Neuronal stem cell (in vitro differentiated cells): ENCODE data around the gene LIMK2.

Experiments used
- DNase-seq: peaks from one replicate; pipeline ENCODE4 v3.0.0-alpha.2; 2013; ENCODE audit warnings: low spot score
- H2AFZ ChIP-seq: one replicate; pipeline ENCODE4 v1.6.1; 2013; ENCODE audit warnings: mild to moderate bottlenecking, low read length, inconsistent platforms
- H2AK5ac ChIP-seq: 2 replicates; pipeline ENCODE4 v1.6.1; 2013; ENCODE audit warnings: low read depth, mild to moderate bottlenecking, inconsistent platforms, low read length, moderate library complexity, mixed read lengths
- H2BK120ac ChIP-seq: 2 replicates; pipeline ENCODE4 v1.6.1; 2013; ENCODE audit warnings: low read depth, mild to moderate bottlenecking, inconsistent platforms, low read length, moderate library complexity, mixed read lengths
- H2BK12ac ChIP-seq: one replicate; pipeline ENCODE4 v1.6.1; 2013; ENCODE audit warnings: low read length, inconsistent platforms
- H2BK15ac ChIP-seq: 2 replicates; pipeline ENCODE4 v1.6.1; 2013; ENCODE audit warnings: mild to moderate bottlenecking, low read length, inconsistent platforms, mixed read lengths
- H2BK5ac ChIP-seq: one replicate; pipeline ENCODE4 v1.6.1; 2013; ENCODE audit warnings: inconsistent platforms, mild to moderate bottlenecking, low read length, moderate library complexity
- H3K14ac ChIP-seq: one replicate; pipeline ENCODE4 v1.6.1; 2013; ENCODE audit warnings: low read length, inconsistent platforms
- H3K18ac ChIP-seq: 2 replicates; pipeline ENCODE4 v1.6.1; 2013; ENCODE audit warnings: low read length, inconsistent platforms
- H3K23ac ChIP-seq: 2 replicates; pipeline ENCODE4 v1.6.1; 2013; ENCODE audit warnings: low read depth, mild to moderate bottlenecking, mixed read lengths, low read length, inconsistent platforms; ENCODE audit not compliant: poor library complexity
- H3K27ac ChIP-seq: replicated peaks from 3 replicates; pipeline ENCODE4 v1.5.1; 2013; ENCODE audit warnings: low read length, inconsistent platforms
- H3K27me3 ChIP-seq, 3 experiments: 2 replicates each; pipeline ENCODE4 v1.6.1; 2013; ENCODE audit warnings: low read length in 3 of 3, mild to moderate bottlenecking in 2 of 3, inconsistent platforms in 1 of 3, low read depth in 1 of 3, mixed read lengths in 1 of 3, moderate library complexity in 1 of 3; ENCODE audit not compliant: control insufficient read depth in 3 of 3, insufficient read depth in 3 of 3
- H3K36me3 ChIP-seq, 2 donors: replicated peaks in 1 of 2; 2 replicates each; pipeline ENCODE4 v1.6.1; 2013; ENCODE audit warnings: low read length in 2 of 2; ENCODE audit not compliant: control insufficient read depth in 2 of 2, insufficient read depth in 2 of 2
- H3K4ac ChIP-seq: 2 replicates; pipeline ENCODE4 v1.6.1; 2013; ENCODE audit warnings: inconsistent platforms, mild to moderate bottlenecking, low read length, moderate library complexity
- H3K4me1 ChIP-seq, 2 donors: 1 replicate in 1 of 2; 2 replicates in 1 of 2; pipeline ENCODE4 v1.6.1; 2013; ENCODE audit warnings: low read length in 2 of 2, low read depth in 1 of 2; ENCODE audit not compliant: control insufficient read depth in 2 of 2, insufficient read depth in 1 of 2
- H3K4me2 ChIP-seq: one replicate; pipeline ENCODE4 v1.6.1; 2013; ENCODE audit warnings: mild to moderate bottlenecking, low read length, inconsistent platforms; ENCODE audit not compliant: insufficient read depth, poor library complexity, severe bottlenecking
- H3K4me3 ChIP-seq, 2 donors: 2 replicates each; pipeline ENCODE4 v1.5.1; 2013; ENCODE audit warnings: low read length in 2 of 2, mild to moderate bottlenecking in 2 of 2, inconsistent platforms in 1 of 2, moderate library complexity in 1 of 2
- H3K79me1 ChIP-seq: one replicate; pipeline ENCODE4 v1.6.1; 2013; ENCODE audit warnings: low read depth, mild to moderate bottlenecking, inconsistent platforms, low read length, moderate library complexity
- H3K9ac ChIP-seq: one replicate; pipeline ENCODE4 v1.6.1; 2013; ENCODE audit warnings: mild to moderate bottlenecking, low read depth, low read length, inconsistent platforms; ENCODE audit not compliant: poor library complexity
- H3K9me3 ChIP-seq, 2 donors: replicated peaks in 1 of 2; 2 replicates each; pipeline versions ENCODE3 to v1.6.1; 2013; ENCODE audit warnings: low read length in 2 of 2, mild to moderate bottlenecking in 2 of 2, inconsistent platforms in 1 of 2, low read depth in 1 of 2, mixed read lengths in 1 of 2, moderate library complexity in 1 of 2; ENCODE audit not compliant: control insufficient read depth in 2 of 2, insufficient read depth in 1 of 2
- H4K8ac ChIP-seq: one replicate; pipeline ENCODE4 v1.6.1; 2013; ENCODE audit warnings: low read depth, mild to moderate bottlenecking, inconsistent platforms, low read length, moderate library complexity
- H4K91ac ChIP-seq: one replicate; pipeline ENCODE4 v1.6.1; 2013; ENCODE audit warnings: low read length, low read depth, mild to moderate bottlenecking, inconsistent platforms; ENCODE audit not compliant: poor library complexity
- WGBS, 2 donors: extraction: QIAGEN DNeasy Blood & Tissue Kit; methylation state at CpG; one replicate each; pipeline ENCODE4 v1.1.7; 2013; ENCODE audit warnings: missing lambda C conversion rate in 2 of 2, mixed read lengths in 1 of 2; ENCODE audit not compliant: insufficient read length in 2 of 2, insufficient replicate concordance in 1 of 2; ENCODE audit errors: extremely low coverage in 2 of 2; 5-methylcytosine and 5-hydroxymethylcytosine counted together

Gene LIMK2

DNA sequence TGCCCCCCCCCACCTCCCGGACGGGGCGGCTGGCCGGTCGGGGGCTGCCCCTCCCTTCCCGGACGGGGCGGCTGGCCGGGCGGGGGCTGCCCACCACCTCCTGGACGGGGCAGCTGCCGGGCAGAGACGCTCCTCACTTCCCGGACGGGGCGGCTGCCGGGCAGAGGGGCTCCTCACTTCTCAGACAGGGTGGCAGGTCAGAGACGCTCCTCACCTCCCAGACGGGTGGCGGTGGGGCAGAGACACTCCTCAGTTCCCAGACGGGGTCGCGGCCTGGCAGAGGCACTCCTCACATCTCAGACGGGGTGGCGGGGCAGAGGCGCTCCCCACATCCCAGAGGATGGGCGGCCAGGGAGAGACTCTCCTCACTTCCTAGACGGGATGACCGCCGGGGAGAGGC is 28.1 kb upstream of the LIMK2 start:
- Histone ChIP-seq H3K27ac (no peak overlapping the region), H3K9ac (no peak overlapping the region), H2BK15ac (no peak overlapping the region), H3K4me1 (no peaks in the 10 kb centered on the region), H3K23ac (no peak overlapping the region), H4K8ac (no peak overlapping the region), H3K14ac (no peak overlapping the region), H2BK5ac (no peak overlapping the region), H3K4me3 (no peak overlapping the region), H3K4ac (no peak overlapping the region), H3K27me3 (no peaks in the 10 kb centered on the region), H3K9me3 (peaks cover 0 to 6% of the 10 kb centered on the region in 2 donors), H3K79me1 (peaks cover 6% of the 10 kb centered on the region), H2AK5ac (no peak overlapping the region), H2AFZ (no peak overlapping the region), H4K91ac (no peak overlapping the region), H3K4me2 (no peak overlapping the region), H2BK12ac (no peak overlapping the region), H2BK120ac (no peak overlapping the region), H3K18ac (no peak overlapping the region), H3K36me3 (peaks cover 11 to 39% of the 10 kb centered on the region in 2 donors)
- WGBS, 2 donors, result no CpG with 5 or more reads among the region's 30 CpGs
- no peak for DNase-seq

- Histone ChIP-seq H3K23ac (no peak overlapping the region), H3K14ac (no peak overlapping the region), H3K27ac (no peak overlapping the region), H2BK15ac (no peak overlapping the region), H3K4me3 (no peak overlapping the region), H3K9me3 (peaks cover 0 to 6% of the 10 kb centered on the region in 2 donors), H3K27me3 (no peaks in the 10 kb centered on the region), H2BK5ac (no peak overlapping the region), H3K4ac (no peak overlapping the region), H3K4me1 (no peaks in the 10 kb centered on the region), H3K79me1 (peaks cover 4% of the 10 kb centered on the region), H3K9ac (no peak overlapping the region), H2AK5ac (no peak overlapping the region), H3K36me3 (peaks cover 9 to 44% of the 10 kb centered on the region in 2 donors), H2BK12ac (no peak overlapping the region), H3K4me2 (no peak overlapping the region), H2AFZ (no peak overlapping the region), H3K18ac (no peak overlapping the region), H4K8ac (no peak overlapping the region), H4K91ac (no peak overlapping the region), H2BK120ac (no peak overlapping the region)
- no peak for DNase-seq
- WGBS, 2 donors, result no CpG with 5 or more reads among the region's 5 CpGs
These were observed 27.0 kb upstream of the LIMK2 start for GRCh38 chr22:31185056-31185455.

- Histone ChIP-seq H3K23ac (no peak overlapping the region), H2BK12ac (no peak overlapping the region), H3K36me3 (peaks cover 9 to 52% of the 10 kb centered on the region in 2 donors), H2AFZ (no peak overlapping the region), H3K4ac (no peak overlapping the region), H3K79me1 (peaks cover 4% of the 10 kb centered on the region), H3K9me3 (peaks cover 0 to under 1% of the 10 kb centered on the region in 2 donors), H3K27ac (no peak overlapping the region), H3K4me2 (no peak overlapping the region), H3K18ac (no peak overlapping the region), H2BK5ac (no peak overlapping the region), H2AK5ac (no peak overlapping the region), H4K8ac (no peak overlapping the region), H3K4me1 (no peaks in the 10 kb centered on the region), H3K4me3 (no peak overlapping the region), H3K27me3 (no peaks in the 10 kb centered on the region), H2BK120ac (no peak overlapping the region), H3K14ac (no peak overlapping the region), H2BK15ac (no peak overlapping the region), H4K91ac (no peak overlapping the region), H3K9ac (no peak overlapping the region)
- WGBS, 2 donors, result no CpG with 5 or more reads among the region's 6 CpGs
- DNase-seq, result no peak
These were observed 24.5 kb upstream of the LIMK2 start for GRCh38 chr22:31187627-31188026.

DNA sequence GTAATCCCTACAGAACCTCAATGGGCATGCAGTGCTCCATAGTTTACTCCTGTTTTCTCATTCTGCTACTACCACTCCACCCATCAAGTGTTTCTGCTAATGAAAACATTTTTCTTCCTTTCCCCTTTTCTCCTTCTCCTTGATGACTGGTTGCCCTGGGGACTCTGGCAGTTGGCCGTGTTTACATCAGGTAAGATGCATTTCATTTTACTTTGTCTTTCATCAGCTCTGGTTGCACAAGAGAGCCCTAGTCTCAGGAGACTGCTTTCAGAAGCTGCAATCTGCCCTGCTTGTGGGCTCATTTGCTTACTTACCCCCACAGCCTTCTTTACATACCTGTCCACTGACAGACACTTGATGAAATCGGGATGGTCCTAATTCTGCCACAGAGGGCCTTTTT is 19.6 kb upstream of the LIMK2 start:
- H3K23ac ChIP-seq, result no peak overlapping the region
- H4K8ac ChIP-seq, result no peak overlapping the region
- no peak overlapping the region for H2BK5ac ChIP-seq
- no peaks in the 10 kb centered on the region for H3K4me1 ChIP-seq
- H3K4me3 ChIP-seq, result no peak overlapping the region
- H3K79me1 ChIP-seq, result no peaks in the 10 kb centered on the region
- H3K4me2 ChIP-seq, result no peak overlapping the region
- no peak overlapping the region for H3K9ac ChIP-seq
- no peak overlapping the region for H2BK15ac ChIP-seq
- H3K27me3 ChIP-seq, result no peaks in the 10 kb centered on the region
- no peak overlapping the region for H3K14ac ChIP-seq
- H2AFZ ChIP-seq, result no peak overlapping the region
- no peak overlapping the region for H2BK12ac ChIP-seq
- DNase-seq, result no peak
- H2AK5ac ChIP-seq, result no peak overlapping the region
- no peak overlapping the region for H4K91ac ChIP-seq
- WGBS, 2 donors, result no CpG with 5 or more reads among the region's 2 CpGs
- H3K18ac ChIP-seq, result no peak overlapping the region
- H2BK120ac ChIP-seq, result no peak overlapping the region
- no peak overlapping the region for H3K27ac ChIP-seq
- peaks cover 4 to 70% of the 10 kb centered on the region in 2 donors for H3K36me3 ChIP-seq
- H3K4ac ChIP-seq, result no peak overlapping the region
- H3K9me3 ChIP-seq, result no peaks in the 10 kb centered on the region
